ENCODE measurements around the gene CAVIN1. TPM values are rescaled to one million over a fixed set of nuclear protein-coding genes. Genes with fewer than 3 reads are reported as not detected.
"Not testable (repeated sequence)": the region's sequence is repeated elsewhere in the genome, so short reads cannot be mapped to it uniquely, and the experiment has no call there.

The CAVIN1 gene
- total RNA-seq: under 1 TPM in 1 of 2 donors, not detected in 1; 0.17 TPM

GRCh38 chr17:42422958-42423712, at the start of gene CAVIN1:
CAVIN1 (minus strand) TSS chr17:42423256; CDS start chr17:42423097, 159 bp downstream.
- DNase-seq (ENCODE audit: low spot score): no peak
- peak; percentile 10 to 48 for ATAC-seq
- Mint-ChIP-seq H3K36me3 (no peaks in the 10 kb centered on the region), H3K27me3 (peaks cover 29 to 33% of the 10 kb centered on the region in 2 donors), H3K9me3 (no peaks in the 10 kb centered on the region), H3K27ac (no peak within 1 kb of the TSS), H3K4me1 (ENCODE audit: low read depth in 2 of 2) (peaks cover 5 to 9% of the 10 kb centered on the region in 2 donors), H3K4me3 (peak within 1 kb of the TSS; percentile 74)

GRCh38 chr17:42467889-42468288, 44.8 kb upstream of the CAVIN1 start:
- Mint-ChIP-seq H3K27ac (no peak overlapping the region), H3K36me3 (no peaks in the 10 kb centered on the region), H3K4me3 (no peak overlapping the region), H3K9me3 (no peaks in the 10 kb centered on the region), H3K4me1 (ENCODE audit: low read depth in 2 of 2) (no peaks in the 10 kb centered on the region), H3K27me3 (peaks cover 15 to 26% of the 10 kb centered on the region in 2 donors)
- ATAC-seq: no peak
- no peak for DNase-seq (ENCODE audit: low spot score)

- Mint-ChIP-seq H3K36me3 (no peaks in the 10 kb centered on the region), H3K4me1 (ENCODE audit: low read depth in 2 of 2) (peaks cover 15 to 16% of the 10 kb centered on the region in 2 donors), H3K9me3 (no peaks in the 10 kb centered on the region), H3K27ac (no peak overlapping the region), H3K27me3 (peaks cover 31 to 33% of the 10 kb centered on the region in 2 donors), H3K4me3 (no peak overlapping the region)
- DNase-seq (ENCODE audit: low spot score) (no peak), ATAC-seq (no peak)
Measured at GRCh38 chr17:42463976-42464400, 40.9 kb upstream of the CAVIN1 start.

GRCh38 chr17:42460371-42460770, 37.3 kb upstream of the CAVIN1 start:
- ATAC-seq: no peak
- Mint-ChIP-seq H3K27me3 (peaks cover 20 to 26% of the 10 kb centered on the region in 2 donors), H3K4me1 (ENCODE audit: low read depth in 2 of 2) (peaks cover 38 to 42% of the 10 kb centered on the region in 2 donors), H3K27ac (peak overlapping the region in 1 of 2 donors; percentile 5), H3K36me3 (peaks cover 4% of the 10 kb centered on the region), H3K9me3 (no peaks in the 10 kb centered on the region), H3K4me3 (peak overlapping the region; percentile 92)
- no peak for DNase-seq (ENCODE audit: low spot score)

- DNase-seq (ENCODE audit: low spot score) (no peak), ATAC-seq (peak; percentile 29 to 55)
- Mint-ChIP-seq H3K27me3 (peaks cover 20 to 26% of the 10 kb centered on the region in 2 donors), H3K4me1 (ENCODE audit: low read depth in 2 of 2) (peaks cover 40 to 42% of the 10 kb centered on the region in 2 donors), H3K9me3 (no peaks in the 10 kb centered on the region), H3K4me3 (peak overlapping the region; percentile 92), H3K36me3 (peaks cover 4% of the 10 kb centered on the region), H3K27ac (peak overlapping the region in 1 of 2 donors; percentile 5)
Measured at GRCh38 chr17:42459801-42460281, 36.8 kb upstream of the CAVIN1 start.

- no peak for DNase-seq (ENCODE audit: low spot score)
- H3K4me1 Mint-ChIP-seq (ENCODE audit: low read depth in 2 of 2): peaks cover 40 to 42% of the 10 kb centered on the region in 2 donors
- peak overlapping the region; percentile 92 for H3K4me3 Mint-ChIP-seq
- H3K27ac Mint-ChIP-seq: peak overlapping the region; percentile 67 to 87
- ATAC-seq: no peak
- H3K27me3 Mint-ChIP-seq: peaks cover 20 to 26% of the 10 kb centered on the region in 2 donors
- no peaks in the 10 kb centered on the region for H3K9me3 Mint-ChIP-seq
- peaks cover 4% of the 10 kb centered on the region for H3K36me3 Mint-ChIP-seq
Measured at GRCh38 chr17:42459256-42459800, 36.3 kb upstream of the CAVIN1 start.

GRCh38 chr17:42458497-42459255, 35.6 kb upstream of the CAVIN1 start, which contains the start of gene ATP6V0A1:
ATP6V0A1 (plus strand) TSS chr17:42458878; CDS start chr17:42460895, 2,017 bp downstream.
- Mint-ChIP-seq H3K27ac (peak within 1 kb of the TSS; percentile 67 to 87), H3K4me1 (ENCODE audit: low read depth in 2 of 2) (peaks cover 40 to 42% of the 10 kb centered on the region in 2 donors), H3K36me3 (peaks cover 4% of the 10 kb centered on the region), H3K27me3 (peaks cover 20 to 26% of the 10 kb centered on the region in 2 donors), H3K4me3 (peak within 1 kb of the TSS; percentile 92), H3K9me3 (no peaks in the 10 kb centered on the region)
- ATAC-seq: peak; percentile 95 to 96
- peak; percentile 87 for DNase-seq (ENCODE audit: low spot score)

GRCh38 chr17:42457107-42457792, 34.2 kb upstream of the CAVIN1 start:
- peaks cover 21 to 32% of the 10 kb centered on the region in 2 donors for H3K27me3 Mint-ChIP-seq

GRCh38 chr17:42456223-42457106, 33.4 kb upstream of the CAVIN1 start:
- peaks cover 20 to 32% of the 10 kb centered on the region in 2 donors for H3K27me3 Mint-ChIP-seq
- peak; percentile 34 to 66 for ATAC-seq
- DNase-seq (ENCODE audit: low spot score): peak; percentile 64
- H3K4me3 Mint-ChIP-seq: peak overlapping the region; percentile 66
- H3K9me3 Mint-ChIP-seq: no peaks in the 10 kb centered on the region
- H3K4me1 Mint-ChIP-seq (ENCODE audit: low read depth in 2 of 2): peaks cover 40 to 42% of the 10 kb centered on the region in 2 donors
- peaks cover 4% of the 10 kb centered on the region for H3K36me3 Mint-ChIP-seq
- peak overlapping the region; percentile 49 to 58 for H3K27ac Mint-ChIP-seq

More at GRCh38 chr17:42457107-42457792, 34.2 kb upstream of the CAVIN1 start:
- DNase-seq (ENCODE audit: low spot score) (no peak), ATAC-seq (no peak)
- Mint-ChIP-seq H3K4me1 (ENCODE audit: low read depth in 2 of 2) (peaks cover 40 to 42% of the 10 kb centered on the region in 2 donors), H3K27ac (peak overlapping the region; percentile 49 to 58), H3K36me3 (peaks cover 4% of the 10 kb centered on the region), H3K9me3 (no peaks in the 10 kb centered on the region), H3K4me3 (peak overlapping the region; percentile 66)

GRCh38 chr17:42454987-42455386, 31.9 kb upstream of the CAVIN1 start:
- ATAC-seq; DNase-seq (ENCODE audit: low spot score); H3K4me3 Mint-ChIP-seq; H3K9me3 Mint-ChIP-seq; H3K36me3 Mint-ChIP-seq: not testable (repeated sequence)
- Mint-ChIP-seq H3K4me1 (ENCODE audit: low read depth in 2 of 2) (peaks cover 36% of the 10 kb centered on the region in 2 donors), H3K27me3 (peaks cover 18 to 26% of the 10 kb centered on the region in 2 donors), H3K27ac (peak overlapping the region in 1 of 2 donors; percentile 40)

GRCh38 chr17:42453439-42453838, 30.4 kb upstream of the CAVIN1 start:
- Mint-ChIP-seq H3K36me3 (peaks cover 4% of the 10 kb centered on the region), H3K27ac (peak overlapping the region; percentile 0 to 2), H3K4me3 (no peak overlapping the region), H3K9me3 (no peaks in the 10 kb centered on the region), H3K4me1 (ENCODE audit: low read depth in 2 of 2) (peaks cover 21 to 22% of the 10 kb centered on the region in 2 donors), H3K27me3 (peaks cover 12% of the 10 kb centered on the region in 2 donors)
- no peak for ATAC-seq
- no peak for DNase-seq (ENCODE audit: low spot score)

- not testable (repeated sequence) for H3K4me1 Mint-ChIP-seq (ENCODE audit: low read depth in 2 of 2); H3K9me3 Mint-ChIP-seq; H3K36me3 Mint-ChIP-seq; H3K4me3 Mint-ChIP-seq; ATAC-seq; H3K27ac Mint-ChIP-seq; DNase-seq (ENCODE audit: low spot score); H3K27me3 Mint-ChIP-seq
Measured at GRCh38 chr17:42451270-42451669, 28.2 kb upstream of the CAVIN1 start.

Data from natural killer cell treated with Interleukin-12 subunit alpha and Interleukin-12 subunit beta and Interleukin-15 and Interleukin-18, amount 100 ng/mL, for 72 hours (primary cell).